HepG2 (cell line): ENCODE measurements around the gene ARL4C. TPM values are rescaled to one million over a fixed set of nuclear protein-coding genes. Genes with fewer than 3 reads are reported as not detected.
A peak's percentile ranks its signal among the peaks of the same experiment; 100 is the strongest.

ENCODE experiments used
- ATAC-seq: fragments of 200-7000 bp; cut with Tn5 transposase; 3 replicates; pipeline ENCODE4 v1.9.1; 2020; ENCODE audit warnings: mild to moderate bottlenecking, moderate library complexity
- BruUV-seq: library from RNA; stranded (reverse); fragments of 400-500 nt; replicated peaks from 2 replicates; lab custom pipeline; 2021; lab: Mats Ljungman, UMichigan
- CTCF ChIA-PET: fragments of 300-600 bp; formaldehyde crosslinking; extraction: SDS; loops from one replicate; lab custom pipeline; 2021; ENCODE audit warnings: low total read pairs, inconsistent platforms, low intra/inter-chr PET ratio; lab: Yijun Ruan, JAX
- POLR2A ChIA-PET: fragments of 350-600 bp; sonication (Branson Sonifier 250); formaldehyde crosslinking; loops from one replicate; lab custom pipeline; 2020; ENCODE audit warnings: antibody characterized with exemption, inconsistent platforms; lab: Yijun Ruan, JAX
- DNase-seq: peaks from one replicate; pipeline ENCODE4 v3.0.0-alpha.2; 2015; ENCODE audit warnings: low spot score
- FAIRE-seq: peaks from 3 replicates; lab custom pipeline; 2011; peaks lifted over from hg19 to GRCh38; lab: Jason Lieb, UNC
- H2AFZ ChIP-seq: one replicate; pipeline ENCODE4 v1.6.1; 2011; ENCODE audit warnings: low read length, inconsistent platforms
- H3K27ac ChIP-seq: fragments of 300-600 bp; 3 replicates; pipeline ENCODE4 v1.8.0; 2011; ENCODE audit warnings: mixed run types, mild to moderate bottlenecking, mixed read lengths, low read length, inconsistent platforms; ENCODE audit not compliant: insufficient read depth; ENCODE audit errors: extremely low read length
- H3K27me3 ChIP-seq, 2 experiments: fragments of 200-600 bp in 1 of 2; 2 replicates in 1 of 2; 3 replicates in 1 of 2; pipeline versions ENCODE4 v1.6.0 to v1.8.0; 2011; ENCODE audit warnings: low read length in 2 of 2, mild to moderate bottlenecking in 2 of 2, moderate library complexity in 2 of 2, inconsistent platforms in 1 of 2; ENCODE audit not compliant: insufficient read depth in 2 of 2, control insufficient read depth in 1 of 2
- H3K36me3 ChIP-seq, 2 experiments: fragments of 200-600 bp in 1 of 2; replicated peaks in 1 of 2; 2 replicates in 1 of 2; 3 replicates in 1 of 2; pipeline versions ENCODE4 v1.5.1 to v1.8.0; 2011; ENCODE audit warnings: low read length in 2 of 2, inconsistent platforms in 1 of 2; ENCODE audit not compliant: insufficient read depth in 2 of 2, control insufficient read depth in 1 of 2
- H3K4me1 ChIP-seq: 2 replicates; pipeline ENCODE4 v1.5.1; 2012; ENCODE audit warnings: low read length, inconsistent platforms; ENCODE audit not compliant: insufficient read depth
- H3K4me2 ChIP-seq: 2 replicates; pipeline ENCODE4 v1.6.0; 2011; ENCODE audit warnings: low read depth, low read length, inconsistent platforms
- H3K4me3 ChIP-seq, 3 experiments: fragments of 200-600 bp in 1 of 3; sonication (generic), shearing (Covaris generic) in 1 of 3; replicated peaks in 1 of 3; 2 replicates each; pipeline ENCODE4 v1.5.1; 2011 to 2016; ENCODE audit warnings: low read length in 3 of 3, inconsistent platforms in 2 of 3, low read depth in 2 of 3, mild to moderate bottlenecking in 2 of 3, control low read depth in 1 of 3, mixed read lengths in 1 of 3; ENCODE audit not compliant: insufficient read depth in 1 of 3
- H3K79me2 ChIP-seq: one replicate; pipeline ENCODE4 v1.6.1; 2011; ENCODE audit warnings: low read length, inconsistent platforms; ENCODE audit not compliant: insufficient read depth
- H3K9ac ChIP-seq: 2 replicates; pipeline ENCODE4 v1.6.0; 2011; ENCODE audit warnings: mild to moderate bottlenecking, low read depth, low read length, inconsistent platforms; ENCODE audit not compliant: insufficient read depth
- H3K9me3 ChIP-seq: 2 replicates; pipeline ENCODE4 v1.5.1; 2012; ENCODE audit warnings: mild to moderate bottlenecking, low read length
- H4K20me1 ChIP-seq: 2 replicates; pipeline ENCODE4 v1.6.0; 2011; ENCODE audit warnings: inconsistent platforms, mild to moderate bottlenecking, low read length, moderate library complexity; ENCODE audit not compliant: insufficient read depth
- BRF2 ChIP-seq: sonication (generic); formaldehyde crosslinking; IDR thresholded peaks from 2 replicates; pipeline ENCODE4 v1.8.1; 2022; ENCODE audit warnings: mild to moderate bottlenecking, missing genetic modification reagents
- HNF4A ChIP-seq: sonication (generic); formaldehyde crosslinking; IDR thresholded peaks from 2 replicates; pipeline ENCODE4 v1.4.0; 2020; ENCODE audit warnings: missing genetic modification reagents
- HOXA3 ChIP-seq: sonication (generic); formaldehyde crosslinking; IDR thresholded peaks from 2 replicates; pipeline ENCODE4 v1.5.0; 2020; ENCODE audit warnings: missing genetic modification reagents
- MEF2D ChIP-seq: sonication (generic); formaldehyde crosslinking; IDR thresholded peaks from 2 replicates; pipeline ENCODE4 v1.5.1; 2020; ENCODE audit warnings: mild to moderate bottlenecking, missing genetic modification reagents
- MXD4 ChIP-seq: IDR thresholded peaks from 2 replicates; pipeline ENCODE4 v1.6.1; 2016; ENCODE audit warnings: mild to moderate bottlenecking, missing biosample characterization, missing genetic modification reagents
- NFKB2 ChIP-seq: sonication (generic); formaldehyde crosslinking; IDR thresholded peaks from 2 replicates; pipeline ENCODE4 v1.4.0; 2020; ENCODE audit warnings: missing genetic modification reagents, borderline replicate concordance
- ONECUT2 ChIP-seq: sonication (generic); formaldehyde crosslinking; IDR thresholded peaks from 2 replicates; pipeline ENCODE4 v1.4.0; 2020; ENCODE audit warnings: missing genetic modification reagents
- PAXIP1 ChIP-seq: sonication (generic); formaldehyde crosslinking; conservative IDR thresholded peaks from 2 replicates; pipeline ENCODE4 v1.4.0; 2020; ENCODE audit warnings: mild to moderate bottlenecking, missing genetic modification reagents, moderate library complexity
- RELA ChIP-seq: sonication (generic); formaldehyde crosslinking; IDR thresholded peaks from 2 replicates; pipeline ENCODE4 v1.4.0; 2020; ENCODE audit warnings: missing genetic modification reagents
- ZBTB21 ChIP-seq: sonication (generic); formaldehyde crosslinking; IDR thresholded peaks from 2 replicates; pipeline ENCODE4 v1.4.0; 2020; ENCODE audit warnings: missing genetic modification reagents
- ZFP41 ChIP-seq: sonication (generic); formaldehyde crosslinking; IDR thresholded peaks from 2 replicates; pipeline ENCODE4 v1.4.0; 2020; ENCODE audit warnings: mild to moderate bottlenecking, missing genetic modification reagents, borderline replicate concordance
- ZNF24 ChIP-seq: fragments of 450-650 bp; IDR thresholded peaks from 2 replicates; pipeline ENCODE4 v1.6.1; 2017; ENCODE audit warnings: antibody characterized with exemption, mild to moderate bottlenecking
- ZNF263 ChIP-seq: sonication (generic); formaldehyde crosslinking; IDR thresholded peaks from 2 replicates; pipeline ENCODE4 v1.4.0; 2020; ENCODE audit warnings: missing genetic modification reagents
- ZNF431 ChIP-seq: sonication (generic); formaldehyde crosslinking; IDR thresholded peaks from 2 replicates; pipeline ENCODE4 v1.9.0; 2022; ENCODE audit warnings: missing genetic modification reagents, low read depth, mild to moderate bottlenecking, borderline replicate concordance
- ZNF780A ChIP-seq: sonication (generic); formaldehyde crosslinking; IDR thresholded peaks from 2 replicates; pipeline ENCODE4 v1.8.0; 2022; ENCODE audit warnings: mild to moderate bottlenecking, missing genetic modification reagents, moderate library complexity
- WGBS: methylation state at CpG from one replicate; pipeline ENCODE4 v1.1.6; 2017; ENCODE audit warnings: low lambda C conversion rate; 5-methylcytosine and 5-hydroxymethylcytosine counted together
- in situ Hi-C: cut with HindIII; loops from 2 replicates; pipeline ENCODE4 v1.10.0; 2017; ENCODE audit warnings: low pct_unique_long_range_greater_than_20kb; ENCODE audit not compliant: extremely low pct_ligation_motif_present
- intact Hi-C: fragments of 100-400 bp; cut with micrococcal nuclease; formaldehyde crosslinking; loops from one replicate; pipeline ENCODE4 v1.10.0; 2022; ENCODE audit not compliant: unreplicated experiment
- polyA plus RNA-seq, 8 experiments: library from polyadenylated mRNA; depleted of rRNA in 3 of 8; stranded (reverse) in 7 of 8; unstranded in 1 of 8; fragments of >200 nt; fragmentation: Illumina TruSeq in 4 of 8; extraction: Trizol in 4 of 8; gene quantifications; 2 replicates each; pipeline versions ENCODE4 v1.2.1 to v1.2.3, GENCODE V29; 2011 to 2016; ENCODE audit warnings: low read depth in 4 of 8, missing spikeins in 1 of 8, mixed read lengths in 1 of 8; ENCODE audit not compliant: insufficient read depth in 1 of 8
- total RNA-seq, 5 experiments: library from RNA; depleted of rRNA; stranded (reverse); fragments of >200 nt; fragmentation: Illumina TruSeq; extraction: Trizol; gene quantifications; 2 replicates each; pipeline ENCODE4 v1.2.3, GENCODE V29; 2016; ENCODE audit warnings: low read depth in 1 of 5
- TF ChIP-seq, protein P1 (sequence below): sonication (generic); formaldehyde crosslinking; IDR thresholded peaks from 2 replicates; pipeline ENCODE4 v1.5.0; 2020; ENCODE audit warnings: mild to moderate bottlenecking, missing genetic modification reagents, borderline replicate concordance

ARL4C gene
- total and polyA plus RNA-seq, 2 of the 13 experiments (the other 11 are each of a cell fraction or from before 2014, with no cell fraction given): 0.07 to 0.15 TPM

GRCh38 chr2:234535464-234535863 is 38.6 kb upstream of the ARL4C start (continued):
- TF ChIP-seq, protein P1, sequence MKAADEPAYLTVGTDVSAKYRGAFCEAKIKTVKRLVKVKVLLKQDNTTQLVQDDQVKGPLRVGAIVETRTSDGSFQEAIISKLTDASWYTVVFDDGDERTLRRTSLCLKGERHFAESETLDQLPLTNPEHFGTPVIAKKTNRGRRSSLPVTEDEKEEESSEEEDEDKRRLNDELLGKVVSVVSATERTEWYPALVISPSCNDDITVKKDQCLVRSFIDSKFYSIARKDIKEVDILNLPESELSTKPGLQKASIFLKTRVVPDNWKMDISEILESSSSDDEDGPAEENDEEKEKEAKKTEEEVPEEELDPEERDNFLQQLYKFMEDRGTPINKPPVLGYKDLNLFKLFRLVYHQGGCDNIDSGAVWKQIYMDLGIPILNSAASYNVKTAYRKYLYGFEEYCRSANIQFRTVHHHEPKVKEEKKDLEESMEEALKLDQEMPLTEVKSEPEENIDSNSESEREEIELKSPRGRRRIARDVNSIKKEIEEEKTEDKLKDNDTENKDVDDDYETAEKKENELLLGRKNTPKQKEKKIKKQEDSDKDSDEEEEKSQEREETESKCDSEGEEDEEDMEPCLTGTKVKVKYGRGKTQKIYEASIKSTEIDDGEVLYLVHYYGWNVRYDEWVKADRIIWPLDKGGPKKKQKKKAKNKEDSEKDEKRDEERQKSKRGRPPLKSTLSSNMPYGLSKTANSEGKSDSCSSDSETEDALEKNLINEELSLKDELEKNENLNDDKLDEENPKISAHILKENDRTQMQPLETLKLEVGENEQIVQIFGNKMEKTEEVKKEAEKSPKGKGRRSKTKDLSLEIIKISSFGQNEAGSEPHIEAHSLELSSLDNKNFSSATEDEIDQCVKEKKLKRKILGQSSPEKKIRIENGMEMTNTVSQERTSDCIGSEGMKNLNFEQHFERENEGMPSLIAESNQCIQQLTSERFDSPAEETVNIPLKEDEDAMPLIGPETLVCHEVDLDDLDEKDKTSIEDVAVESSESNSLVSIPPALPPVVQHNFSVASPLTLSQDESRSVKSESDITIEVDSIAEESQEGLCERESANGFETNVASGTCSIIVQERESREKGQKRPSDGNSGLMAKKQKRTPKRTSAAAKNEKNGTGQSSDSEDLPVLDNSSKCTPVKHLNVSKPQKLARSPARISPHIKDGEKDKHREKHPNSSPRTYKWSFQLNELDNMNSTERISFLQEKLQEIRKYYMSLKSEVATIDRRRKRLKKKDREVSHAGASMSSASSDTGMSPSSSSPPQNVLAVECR (CRISPR knock-in tag): no peak
- TF ChIP-seq ZNF24: no peak

DNA sequence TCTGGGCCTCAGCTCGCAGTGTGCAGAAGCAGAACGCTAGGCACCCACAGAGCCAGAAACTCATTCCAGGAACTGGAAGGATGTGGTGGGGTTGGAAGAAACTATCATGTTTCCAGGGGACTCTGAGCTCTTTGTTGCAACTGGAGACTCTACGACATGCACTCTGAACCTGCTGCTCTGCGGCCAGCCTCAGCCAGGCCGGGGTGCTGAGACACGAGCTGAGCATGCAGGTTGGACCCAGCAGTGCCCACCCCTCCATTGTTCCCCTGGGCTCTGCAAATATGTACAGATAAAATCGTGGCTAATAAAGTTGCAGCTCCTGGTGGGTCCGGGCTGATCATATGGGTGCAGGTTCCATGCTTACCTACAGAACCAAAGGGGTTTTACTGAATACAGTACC is 37.6 kb upstream of the ARL4C start:
- in situ Hi-C loops: no loop called here
- CTCF ChIA-PET: no interaction called here
- 2% methylated on average over 8 of the region's 8 CpGs for WGBS
- Histone ChIP-seq H3K4me1 (peaks cover 13% of the 10 kb centered on the region), H3K36me3 (no peaks in the 10 kb centered on the region), H3K4me2 (peak overlapping the region; percentile 45), H3K9ac (no peak overlapping the region), H2AFZ (no peak overlapping the region), H3K4me3 (no peak overlapping the region), H3K27ac (no peak overlapping the region), H3K27me3 (peaks cover 0 to 21% of the 10 kb centered on the region in 2 experiments; a peak in 2 of 5 replicates), H3K79me2 (no peaks in the 10 kb centered on the region), H3K9me3 (no peaks in the 10 kb centered on the region), H4K20me1 (no peaks in the 10 kb centered on the region)
- peak; percentile 96 for ATAC-seq
- no peak for DNase-seq
- no TSS peak for BruUV-seq
- POLR2A ChIA-PET: no interaction called here
- FAIRE-seq: peak; percentile 68
- intact Hi-C loops: no loop called here
- TF ChIP-seq ZNF263 (CRISPR knock-in tag) (no peak), ZFP41 (CRISPR knock-in tag) (no peak), MXD4 (CRISPR knock-in tag) (no peak), ONECUT2 (CRISPR knock-in tag) (no peak), NFKB2 (CRISPR knock-in tag) (no peak), RELA (CRISPR knock-in tag) (no peak), HOXA3 (CRISPR knock-in tag) (0 out of 2 replicates have a peak, but pooled peaks have one; percentile 19), MEF2D (CRISPR knock-in tag) (no peak), ZNF431 (CRISPR knock-in tag) (peak; percentile 39; the same call in 1 of the 2 replicates), ZBTB21 (no peak), ZNF780A (CRISPR knock-in tag) (no peak), BRF2 (no peak), HNF4A (CRISPR knock-in tag) (peak; percentile 83), PAXIP1 (CRISPR knock-in tag) (peak; percentile 42; the same call in 1 of the 2 replicates)
